Measurements from ENCODE around the gene WDR53. TPM values are rescaled to one million over a fixed set of nuclear protein-coding genes. Genes with fewer than 3 reads are reported as not detected.

Gene WDR53
- total RNA-seq, 4 donors from 2014 or later, result 1.9 to 12.4 (median 6.5) TPM

GRCh38 chr3:196569003-196569516 is 706 bp upstream of the WDR53 start:
- no peak for TF ChIP-seq POLR2A (IDR thresholded peaks at IDR 0.05)
- TF ChIP-seq, protein P1, sequence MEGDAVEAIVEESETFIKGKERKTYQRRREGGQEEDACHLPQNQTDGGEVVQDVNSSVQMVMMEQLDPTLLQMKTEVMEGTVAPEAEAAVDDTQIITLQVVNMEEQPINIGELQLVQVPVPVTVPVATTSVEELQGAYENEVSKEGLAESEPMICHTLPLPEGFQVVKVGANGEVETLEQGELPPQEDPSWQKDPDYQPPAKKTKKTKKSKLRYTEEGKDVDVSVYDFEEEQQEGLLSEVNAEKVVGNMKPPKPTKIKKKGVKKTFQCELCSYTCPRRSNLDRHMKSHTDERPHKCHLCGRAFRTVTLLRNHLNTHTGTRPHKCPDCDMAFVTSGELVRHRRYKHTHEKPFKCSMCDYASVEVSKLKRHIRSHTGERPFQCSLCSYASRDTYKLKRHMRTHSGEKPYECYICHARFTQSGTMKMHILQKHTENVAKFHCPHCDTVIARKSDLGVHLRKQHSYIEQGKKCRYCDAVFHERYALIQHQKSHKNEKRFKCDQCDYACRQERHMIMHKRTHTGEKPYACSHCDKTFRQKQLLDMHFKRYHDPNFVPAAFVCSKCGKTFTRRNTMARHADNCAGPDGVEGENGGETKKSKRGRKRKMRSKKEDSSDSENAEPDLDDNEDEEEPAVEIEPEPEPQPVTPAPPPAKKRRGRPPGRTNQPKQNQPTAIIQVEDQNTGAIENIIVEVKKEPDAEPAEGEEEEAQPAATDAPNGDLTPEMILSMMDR (IDR thresholded peaks at IDR 0.05), result no peak
- Histone ChIP-seq H3K4me3 (peak overlapping the region; percentile 65 to 86 (median 85)), H3K4me1 (peaks cover 0 to 18% (median 6%) of the 10 kb centered on the region in 4 donors), H3K36me3 (no peaks in the 10 kb centered on the region), H3K27ac (peak overlapping the region; percentile 82 to 92 (median 88)), H3K27me3 (no peaks in the 10 kb centered on the region), H3K9me3 (no peaks in the 10 kb centered on the region)
- peak in 2 of 3 donors; percentile 47 to 74 for DNase-seq

- H3K9me3 ChIP-seq, result no peaks in the 10 kb centered on the region
- H3K27ac ChIP-seq, result peak overlapping the region in 1 of 4 donors; percentile 18
- no peaks in the 10 kb centered on the region for H3K27me3 ChIP-seq
- TF ChIP-seq POLR2A (IDR thresholded peaks at IDR 0.05), result no peak
- TF ChIP-seq, protein P1 (IDR thresholded peaks at IDR 0.05), result no peak
- H3K4me1 ChIP-seq, result peaks cover 0 to 8% (median 3%) of the 10 kb centered on the region in 4 donors
- H3K4me3 ChIP-seq, result no peak overlapping the region
- no peak for DNase-seq
- H3K36me3 ChIP-seq, result peaks cover 0 to 17% (median 0%) of the 10 kb centered on the region in 3 donors
Observed at GRCh38 chr3:196563721-196564225, 4.6 kb downstream of the WDR53 start.

DNA sequence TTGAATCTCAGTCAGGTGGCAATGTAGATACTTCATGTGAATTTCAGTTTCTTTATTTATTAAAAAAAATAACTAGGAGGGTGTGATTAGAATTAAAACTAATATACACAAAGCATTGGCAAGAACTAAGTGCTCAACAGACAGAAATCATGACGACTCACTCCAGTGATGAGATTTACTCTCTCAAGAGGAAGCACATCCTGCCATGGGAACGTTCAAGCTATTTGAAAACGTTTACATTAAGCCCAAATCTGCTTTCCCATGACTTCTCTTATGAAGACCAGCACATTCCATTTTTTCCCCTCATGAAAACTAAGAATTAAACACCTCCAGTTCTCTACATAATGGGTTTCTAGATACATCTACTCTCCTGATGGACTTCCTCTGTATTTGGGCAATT is 8.5 kb downstream of the WDR53 start:
- Histone ChIP-seq H3K9me3 (no peaks in the 10 kb centered on the region), H3K36me3 (peaks cover 0 to 17% (median 0%) of the 10 kb centered on the region in 3 donors), H3K27ac (no peak overlapping the region), H3K27me3 (no peaks in the 10 kb centered on the region), H3K4me3 (no peak overlapping the region), H3K4me1 (no peaks in the 10 kb centered on the region)
- no peak for DNase-seq
- TF ChIP-seq, protein P1 (IDR thresholded peaks at IDR 0.05), result no peak
- TF ChIP-seq POLR2A (IDR thresholded peaks at IDR 0.05), result no peak

DNA sequence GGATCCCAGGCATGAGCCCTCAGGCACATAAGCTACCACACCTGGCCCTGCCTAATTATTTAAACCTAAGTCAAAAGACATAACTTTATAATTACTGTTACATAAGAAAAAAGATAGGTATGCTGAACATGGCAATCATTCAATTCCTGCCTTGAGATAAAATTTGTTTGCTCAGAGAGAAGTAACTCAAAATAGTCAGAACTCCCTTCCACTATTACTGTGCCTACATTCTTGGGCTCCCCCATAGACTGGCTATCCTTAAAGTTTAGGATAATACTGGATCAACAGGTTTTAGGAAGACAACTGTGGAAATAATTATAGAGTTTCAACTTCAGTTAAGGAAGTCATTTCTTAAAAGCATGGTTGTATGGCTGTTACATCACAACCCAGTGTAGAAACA is 9.9 kb downstream of the WDR53 start:
- Histone ChIP-seq H3K36me3 (peaks cover 0 to 28% (median 0%) of the 10 kb centered on the region in 3 donors), H3K9me3 (no peaks in the 10 kb centered on the region), H3K27ac (no peak overlapping the region), H3K4me1 (no peaks in the 10 kb centered on the region), H3K4me3 (no peak overlapping the region), H3K27me3 (no peaks in the 10 kb centered on the region)
- TF ChIP-seq, protein P1 (IDR thresholded peaks at IDR 0.05), result no peak
- no peak for TF ChIP-seq POLR2A (IDR thresholded peaks at IDR 0.05)
- DNase-seq, result no peak

GRCh38 chr3:196557236-196557635 is 11.1 kb downstream of the WDR53 start:
- Histone ChIP-seq H3K27me3 (no peaks in the 10 kb centered on the region), H3K9me3 (no peaks in the 10 kb centered on the region), H3K4me1 (no peaks in the 10 kb centered on the region), H3K36me3 (peaks cover 0 to 28% (median 0%) of the 10 kb centered on the region in 3 donors), H3K27ac (no peak overlapping the region), H3K4me3 (no peak overlapping the region)
- TF ChIP-seq, protein P1 (IDR thresholded peaks at IDR 0.05), result no peak
- TF ChIP-seq POLR2A (IDR thresholded peaks at IDR 0.05), result no peak
- no peak for DNase-seq

Measured in Peyer's patch (tissue), 4 donors.